Limb (tissue), 2 donors: ENCODE data around the gene SLC37A2.
A peak's percentile ranks its signal among the peaks of the same experiment; 100 is the strongest.
"Not testable (repeated sequence)": the region's sequence is repeated elsewhere in the genome, so short reads cannot be mapped to it uniquely, and the experiment has no call there.

Source experiments
- DNase-seq, 2 donors: peaks; one replicate each; pipeline ENCODE4 v3.0.0-alpha.2; 2016; ENCODE audit errors: extremely low spot score in 2 of 2

SLC37A2 gene

DNA sequence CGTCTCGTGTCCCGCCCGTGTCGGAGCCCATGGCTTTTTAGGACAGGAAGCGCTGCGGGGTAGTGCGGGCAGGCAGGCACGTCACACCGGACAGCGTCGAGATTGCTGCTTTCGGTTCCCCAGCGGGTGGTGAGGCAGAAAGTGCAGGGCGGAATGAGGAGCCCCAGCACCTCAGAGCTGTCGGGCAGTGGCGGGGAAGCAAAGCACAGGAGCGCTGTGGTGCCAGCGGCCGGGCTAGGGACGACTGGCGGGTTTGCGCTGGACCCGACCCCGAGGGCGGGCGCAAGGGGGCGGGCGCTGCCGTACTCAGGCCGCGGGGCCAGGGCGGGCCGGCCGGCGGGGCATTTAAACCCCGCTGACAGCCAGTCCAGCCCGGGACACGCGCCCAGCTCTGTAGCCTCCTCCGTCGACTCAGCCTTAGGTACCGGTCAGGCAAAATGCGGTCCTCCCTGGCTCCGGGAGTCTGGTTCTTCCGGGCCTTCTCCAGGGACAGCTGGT lies at the start of gene SLC37A2:
SLC37A2 (plus strand) TSS at position 375 of the 498 bp plus-strand sequence; CDS start at position 438, 63 bp downstream.
- DNase-seq, result peak; percentile 12 to 66

GRCh38 chr11:125016413-125016812 lies 46.7 kb upstream of the SLC37A2 start:
- no peak for DNase-seq

DNA sequence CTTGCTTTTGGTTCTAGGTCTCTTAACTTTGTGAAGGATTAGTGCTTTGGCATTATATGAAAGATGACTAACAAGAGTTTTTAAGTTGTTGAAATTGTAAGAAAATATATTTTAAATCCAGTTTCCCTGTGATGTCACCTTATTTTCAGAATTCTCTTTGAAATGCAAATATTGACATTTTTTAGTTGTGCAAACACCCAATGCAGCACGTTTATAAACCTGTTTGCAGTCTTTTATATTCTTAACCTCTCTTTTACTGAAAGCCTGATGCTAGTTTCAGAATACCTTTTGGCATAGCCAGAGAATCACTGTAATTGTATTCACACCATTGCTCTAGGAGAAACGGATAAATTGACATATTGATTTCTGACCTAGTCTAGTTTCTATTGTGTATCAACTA lies 42.8 kb upstream of the SLC37A2 start:
- DNase-seq, result no peak

- no peak for DNase-seq
These were observed 40.6 kb upstream of the SLC37A2 start for GRCh38 chr11:125022551-125022950.

DNA sequence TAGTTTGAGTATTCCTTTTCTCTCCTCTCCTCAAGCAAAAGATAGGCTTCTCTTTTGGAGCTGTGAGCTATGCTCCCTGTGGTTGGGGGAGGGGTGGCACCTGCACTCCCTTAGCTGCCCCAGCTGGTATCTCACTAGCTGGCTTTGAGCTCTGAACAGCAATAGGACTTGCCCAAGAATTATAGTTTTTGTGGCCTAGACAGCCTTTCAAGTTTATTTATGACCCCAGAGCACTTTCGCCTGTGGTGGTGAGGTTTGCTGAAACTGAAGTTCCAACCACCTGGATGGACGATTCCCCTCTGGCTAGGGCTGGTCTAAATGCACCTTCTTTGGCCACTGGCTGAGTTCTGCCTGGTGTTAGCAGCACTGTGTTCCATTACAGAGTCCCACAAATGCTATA lies 37.1 kb upstream of the SLC37A2 start:
- DNase-seq, result no peak

GRCh38 chr11:125029431-125029830 lies 33.7 kb upstream of the SLC37A2 start:
- DNase-seq, result not testable (repeated sequence)

DNA sequence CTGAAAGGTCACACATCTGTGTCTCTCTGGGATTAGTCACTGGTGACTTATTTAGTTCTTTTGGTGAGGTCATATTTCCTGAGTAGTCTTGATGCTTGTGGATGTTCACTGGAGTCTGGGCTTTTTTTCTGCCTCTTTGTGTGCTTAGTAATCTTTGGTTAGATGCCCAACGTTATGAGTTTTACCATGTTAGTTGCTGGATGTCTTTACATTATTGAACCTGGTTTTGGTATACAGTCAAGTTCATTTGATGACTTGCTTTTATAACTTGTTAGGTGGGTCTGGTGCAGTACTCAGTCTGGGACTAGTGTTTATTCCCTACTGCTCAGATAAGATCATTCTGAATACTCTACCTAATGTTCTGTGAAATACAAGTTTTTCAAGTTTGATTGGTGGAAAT lies 26.2 kb upstream of the SLC37A2 start:
- DNase-seq, result no peak

- DNase-seq, result no peak
These were observed 13.8 kb upstream of the SLC37A2 start for GRCh38 chr11:125049164-125049792.

- DNase-seq, result no peak
These were observed 11.1 kb upstream of the SLC37A2 start for GRCh38 chr11:125052047-125052446.

DNA sequence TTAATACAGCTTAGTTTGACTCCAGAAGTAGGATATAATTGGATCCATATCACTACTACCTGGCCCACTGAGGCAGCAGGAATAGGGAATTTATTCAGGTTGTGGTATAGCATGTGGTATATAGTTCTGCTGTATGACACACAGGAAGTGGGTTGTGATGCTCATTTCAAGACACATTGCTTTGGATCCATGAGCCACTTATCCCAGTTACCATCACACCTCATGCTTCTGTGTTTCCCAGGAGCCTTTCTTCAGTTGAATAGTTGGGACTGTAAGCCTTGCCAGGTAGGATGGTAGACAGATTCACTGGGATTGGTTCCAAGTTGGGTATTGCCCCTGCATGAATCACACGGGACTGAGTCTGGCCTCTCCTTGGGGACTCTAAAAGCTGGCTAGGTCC lies 9.9 kb upstream of the SLC37A2 start:
- no peak for DNase-seq

- DNase-seq, result no peak
These were observed 7.9 kb upstream of the SLC37A2 start for GRCh38 chr11:125055107-125055715.

DNA sequence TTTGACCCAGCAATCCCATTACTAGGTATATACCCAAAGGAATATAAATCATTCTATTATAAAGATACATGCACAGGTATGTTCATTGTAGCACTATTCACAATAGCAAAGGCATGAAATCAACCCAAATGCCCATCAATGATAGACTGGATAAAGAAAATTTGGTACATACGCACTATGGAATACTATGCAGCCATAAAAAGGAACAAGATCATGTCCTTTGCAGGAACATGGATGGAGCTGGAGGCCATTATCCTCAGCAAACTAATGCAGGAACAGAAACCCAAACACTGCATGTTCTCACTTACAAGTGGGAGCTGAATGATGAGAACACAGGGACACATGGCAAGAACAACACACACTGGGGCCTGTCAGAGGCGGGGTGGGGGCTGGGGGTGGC lies 7.0 kb upstream of the SLC37A2 start:
- not testable (repeated sequence) for DNase-seq

GRCh38 chr11:125056931-125057692 lies 6.0 kb upstream of the SLC37A2 start:
- DNase-seq, result no peak

GRCh38 chr11:125057693-125058016 lies 5.5 kb upstream of the SLC37A2 start:
- no peak for DNase-seq

DNA sequence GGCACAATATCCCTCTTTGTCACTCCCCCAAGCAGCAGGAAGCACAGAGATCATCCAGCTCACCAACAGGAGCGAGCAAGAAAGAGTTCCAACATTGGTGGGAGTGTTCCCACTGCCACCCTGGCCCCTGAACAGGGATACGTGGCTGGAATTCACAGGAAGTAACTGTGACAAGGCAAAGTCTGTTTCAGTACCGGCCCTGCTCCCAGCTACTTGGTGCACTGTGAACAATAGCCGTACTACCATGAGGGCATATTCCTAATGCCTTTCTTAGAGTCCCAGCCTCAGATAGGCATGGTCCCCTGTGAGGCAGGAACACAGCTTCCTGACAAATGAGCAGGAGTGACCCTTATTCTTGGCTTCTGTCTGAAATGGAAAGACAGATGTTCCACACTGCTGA lies 1.8 kb upstream of the SLC37A2 start:
- DNase-seq, result no peak

DNA sequence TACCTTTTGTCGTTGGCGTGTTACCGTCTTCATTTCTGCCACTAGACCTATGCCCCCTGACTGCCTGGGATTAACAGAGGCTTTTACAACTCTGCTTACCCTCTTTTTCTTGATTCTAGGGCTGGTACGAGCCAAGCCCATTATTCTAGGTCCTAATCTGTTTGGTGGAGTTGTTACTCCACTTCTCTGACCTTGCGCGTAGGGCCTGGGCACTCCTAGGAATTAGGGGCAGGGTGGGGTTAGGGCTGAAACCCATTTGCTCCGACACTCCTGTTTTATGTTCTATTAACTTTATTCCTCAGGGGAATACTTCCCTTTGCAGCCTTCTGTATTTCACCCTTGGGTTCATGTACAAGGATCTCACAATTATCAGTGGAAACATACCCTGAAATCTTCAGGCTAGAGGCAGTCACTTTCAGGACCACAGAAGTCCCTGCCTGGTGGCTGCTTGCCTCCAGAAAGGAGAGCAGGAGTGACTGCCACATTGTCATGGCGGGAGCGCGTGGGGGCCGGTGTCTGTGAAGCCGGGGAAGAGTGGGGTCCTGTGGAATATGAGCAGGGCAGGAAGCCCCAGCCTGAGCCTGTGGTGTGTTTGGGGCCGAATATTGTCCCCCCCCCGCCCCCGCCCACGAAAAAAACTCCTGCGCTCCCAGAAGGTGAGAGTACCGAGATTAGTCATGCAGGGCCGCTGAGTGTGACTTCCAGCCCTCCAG lies 731 bp upstream of the SLC37A2 start:
- no peak for DNase-seq

DNA sequence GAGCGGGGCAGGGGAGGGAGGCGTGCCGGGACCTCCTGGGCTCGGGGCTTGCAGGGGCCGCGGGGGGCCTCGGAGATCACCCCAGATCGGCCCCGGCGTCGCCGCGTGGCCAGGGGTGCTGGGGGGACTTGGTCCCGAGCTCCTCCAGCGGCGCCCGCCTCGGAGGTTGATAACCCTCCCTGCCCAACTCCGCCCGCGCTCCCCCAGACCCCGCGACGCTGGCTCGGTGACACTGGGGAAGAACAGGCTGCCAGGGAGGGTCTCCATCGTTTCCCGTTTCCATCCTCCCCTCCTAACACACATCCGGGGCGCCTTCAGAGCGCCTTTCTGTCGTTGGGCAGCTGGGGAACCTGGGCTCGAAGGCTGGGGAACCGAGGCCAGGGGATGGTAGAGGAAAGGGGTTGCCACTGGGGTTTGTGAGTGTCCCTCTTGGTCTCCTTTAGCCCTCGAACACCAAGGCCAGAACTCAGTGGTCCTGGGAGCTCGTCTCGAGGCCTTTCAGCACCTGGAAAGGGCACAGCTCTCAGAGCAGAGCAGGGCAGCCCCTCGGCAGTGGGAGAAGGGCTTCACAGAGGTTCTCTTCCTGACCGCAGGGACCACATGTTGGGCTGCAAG lies 431 bp downstream of the SLC37A2 start:
- no peak for DNase-seq

- no peak for DNase-seq
These were observed 965 bp downstream of the SLC37A2 start for GRCh38 chr11:125064070-125064469.

GRCh38 chr11:125068368-125068767 lies 5.3 kb downstream of the SLC37A2 start:
- DNase-seq, result no peak

GRCh38 chr11:125069008-125069407 lies 5.9 kb downstream of the SLC37A2 start:
- DNase-seq, result no peak

DNA sequence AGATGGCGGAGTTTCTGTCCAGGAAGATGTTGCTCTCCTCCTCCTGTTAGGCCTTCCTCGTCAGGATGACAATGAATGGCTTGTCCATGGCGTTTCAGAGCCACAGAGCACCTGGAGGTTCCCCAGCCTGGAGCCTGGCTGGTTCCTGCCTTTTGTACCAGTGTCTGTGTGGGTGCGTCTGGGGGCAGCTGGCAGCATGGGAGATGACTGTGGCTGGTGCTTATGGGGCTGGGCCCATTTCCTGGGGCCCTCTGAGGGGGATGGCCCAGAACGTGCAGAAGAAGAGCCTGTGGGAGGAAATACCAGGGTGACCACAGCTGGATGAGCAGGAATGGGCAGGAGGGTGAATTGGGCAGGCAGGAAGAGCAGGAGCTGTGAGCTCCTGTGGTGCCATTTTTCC lies 6.7 kb downstream of the SLC37A2 start:
- peak in 1 of 2 donors; percentile 22 for DNase-seq
